Heart left ventricle (tissue), 13 donors: ENCODE data around the gene GRM7.

ENCODE experiments used
- POLR2A ChIP-seq, 2 donors: fragments of 450-650 bp; IDR thresholded peaks; one replicate each; pipeline ENCODE4 v1.6.1; 2017; ENCODE audit warnings: antibody characterized with exemption in 2 of 2, mild to moderate bottlenecking in 2 of 2, moderate library complexity in 2 of 2
- TF ChIP-seq, protein P1 (sequence below), 12 donors: fragments of 200-600 bp; sonication (generic) in 4 of 12; IDR thresholded peaks; one replicate each; pipeline versions ENCODE4 v1.5.0 to v1.8.0; 2018 to 2022; ENCODE audit warnings: antibody characterized with exemption in 12 of 12, mild to moderate bottlenecking in 5 of 12
- donor health status: ischemic (EF 13 %, LVEDD 7.1; RV severe dilation, severe dysfunction).
- donor health status: DM: no; HTN: yes; CAD: no.
- donor health status: DM: no; HTN: no; CAD: no.
- donor health status: ischemic (EF 25% LVEDD 6.9; RV normal size, moderate dysfunction).
- donor health status: ischemic (EF 25% LVEDD 5.7; RV mildly dilated, moderate dysfunction).
- donor health status: ischemic (EF 35%, LVEDD 5.7; RV mildly dilated, moderate dysfunction).
- donor health status: nonischemic (EF 11% LVEDD 7.7; RV severe dilation, severe dysfunction).
- donor health status: DM: yes; HTN: yes; CAD: no.
- donor health status: PGD.
- donor health status: ischemic (EF 29% LVEDD 5.4; RV normal size, mild dysfunction).
- donor health status: nonischemic (EF 23%, LVEDD 6.1; RV moderate dilation, normal function).

DNA sequence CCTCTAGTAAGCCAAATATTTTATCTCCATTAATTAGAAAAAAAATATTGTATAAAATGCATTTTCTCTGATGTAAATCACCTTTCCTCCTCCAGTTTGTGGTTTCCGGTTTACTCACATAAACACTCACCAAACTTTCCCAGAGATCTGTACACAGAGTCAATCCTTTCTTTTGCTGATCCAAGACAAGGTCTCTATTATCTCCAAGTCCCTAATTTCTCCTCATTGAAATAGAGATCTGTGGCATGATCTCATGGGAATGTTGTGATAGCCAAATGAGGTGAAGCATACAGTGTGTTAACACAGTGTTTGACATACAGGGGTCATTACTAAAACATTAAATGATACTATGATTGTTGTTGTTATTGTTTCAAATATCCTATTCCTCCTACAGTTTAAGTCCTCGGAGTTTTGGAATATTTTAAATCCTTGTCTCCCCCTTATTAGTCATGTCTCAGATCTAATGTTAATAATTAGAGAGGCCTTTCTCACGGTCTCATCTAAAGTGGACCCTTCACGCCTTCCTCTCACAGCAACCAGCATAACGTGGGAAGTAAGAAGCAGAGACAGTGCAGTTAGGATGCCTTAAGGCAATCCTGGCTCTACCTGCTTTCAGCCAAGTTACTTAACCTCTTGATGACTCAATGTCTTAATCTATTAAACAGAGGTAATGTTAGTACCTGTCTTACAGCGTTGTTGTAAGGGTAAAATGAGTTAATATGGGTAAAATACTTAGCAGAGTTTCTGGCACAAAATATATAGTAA is 333.3 kb downstream of the GRM7 start:
- no peak for TF ChIP-seq POLR2A (IDR thresholded peaks at IDR 0.05)
- TF ChIP-seq, protein P1, sequence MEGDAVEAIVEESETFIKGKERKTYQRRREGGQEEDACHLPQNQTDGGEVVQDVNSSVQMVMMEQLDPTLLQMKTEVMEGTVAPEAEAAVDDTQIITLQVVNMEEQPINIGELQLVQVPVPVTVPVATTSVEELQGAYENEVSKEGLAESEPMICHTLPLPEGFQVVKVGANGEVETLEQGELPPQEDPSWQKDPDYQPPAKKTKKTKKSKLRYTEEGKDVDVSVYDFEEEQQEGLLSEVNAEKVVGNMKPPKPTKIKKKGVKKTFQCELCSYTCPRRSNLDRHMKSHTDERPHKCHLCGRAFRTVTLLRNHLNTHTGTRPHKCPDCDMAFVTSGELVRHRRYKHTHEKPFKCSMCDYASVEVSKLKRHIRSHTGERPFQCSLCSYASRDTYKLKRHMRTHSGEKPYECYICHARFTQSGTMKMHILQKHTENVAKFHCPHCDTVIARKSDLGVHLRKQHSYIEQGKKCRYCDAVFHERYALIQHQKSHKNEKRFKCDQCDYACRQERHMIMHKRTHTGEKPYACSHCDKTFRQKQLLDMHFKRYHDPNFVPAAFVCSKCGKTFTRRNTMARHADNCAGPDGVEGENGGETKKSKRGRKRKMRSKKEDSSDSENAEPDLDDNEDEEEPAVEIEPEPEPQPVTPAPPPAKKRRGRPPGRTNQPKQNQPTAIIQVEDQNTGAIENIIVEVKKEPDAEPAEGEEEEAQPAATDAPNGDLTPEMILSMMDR (IDR thresholded peaks at IDR 0.05): no peak
